Measurements from ENCODE around the gene PTPRCAP. TPM values are rescaled to one million over a fixed set of nuclear protein-coding genes. Genes with fewer than 3 reads are reported as not detected.

PTPRCAP gene
- total and polyA plus RNA-seq, 9 of the 15 experiments (the other 6 are each of a cell fraction or from before 2014, with no cell fraction given), result 0.22 to 2.0 (median 1.1) TPM; not detected in 4

GRCh38 chr11:67413266-67413849 is 24.1 kb downstream of the PTPRCAP start:
- Histone ChIP-seq H3K36me3 (ENCODE audit: control insufficient read depth, insufficient read depth, low read length) (no peaks in the 10 kb centered on the region), H3K27ac (ENCODE audit: extremely low read depth, low read depth, low read length) (no peak overlapping the region; the same call in 2 of the 3 replicates), H3K4me3 (no peak overlapping the region), H3K9ac (ENCODE audit: insufficient read depth in 1 of 2, low read depth in 2 of 2, low read length in 2 of 2) (peak overlapping the region in 1 of 2 experiments; percentile 68; a peak in 1 of 4 replicates), H3K4me2 (ENCODE audit: insufficient read depth, low read length) (peak overlapping the region; percentile 25), H2AFZ (ENCODE audit: low read depth, low read length) (peak overlapping the region; percentile 32; the same call in 1 of the 2 replicates), H3K9me3 (replicated peaks; ENCODE audit: control insufficient read depth, insufficient read depth, low read depth, low read length) (no peaks in the 10 kb centered on the region), H3K9me1 (ENCODE audit: control insufficient read depth, insufficient read depth, low read length) (no peaks in the 10 kb centered on the region), H3K4me1 (replicated peaks in 1 of 2; ENCODE audit: control insufficient read depth in 2 of 2, insufficient read depth in 2 of 2, low read length in 2 of 2) (peaks cover 21 to 65% of the 10 kb centered on the region in 2 experiments), H3K27me3 (ENCODE audit: control insufficient read depth in 2 of 2, insufficient read depth in 2 of 2, low read length in 2 of 2) (no peaks in the 10 kb centered on the region), H3K79me2 (ENCODE audit: control insufficient read depth, insufficient read depth, low read length) (no peaks in the 10 kb centered on the region), H4K20me1 (replicated peaks; ENCODE audit: control insufficient read depth, insufficient read depth, low read length) (no peaks in the 10 kb centered on the region; the same call in 1 of the 2 replicates)
- no TSS peak for BruUV-seq (replicated peaks)
- DNase-seq (ENCODE audit: extremely low read depth in 1 of 4, low spot score in 3 of 4) (peak in 2 of 4 experiments; percentile 37 to 55), FAIRE-seq (peak; percentile 83), ATAC-seq (peak; percentile 77)
- ChIA-PET CTCF (ENCODE audit: low intra/inter-chr PET ratio) (no interaction called here), POLR2A (interaction anchor here (0.5 to 3.0 kb wide), 8 partner anchors 9 to 94 kb away, joined by 3 to 19 read pairs (median 4); partner anchors contain the start of genes PPP1CA and RPS6KB2)
- in situ Hi-C loops (cut with MboI), result no loop called here
- intact Hi-C loops (cut with micrococcal nuclease), result no loop called here
- WGBS (ENCODE audit: insufficient coverage, low coverage, missing lambda C conversion rate), result 10% methylated on average over 2 of the region's 2 CpGs
- TF ChIP-seq ZNF57 (CRISPR knock-in tag; IDR thresholded peaks at IDR 0.05), result no peak
- TF ChIP-seq E2F5 (CRISPR knock-in tag; IDR thresholded peaks at IDR 0.05), result no peak
- TF ChIP-seq MBD2 (IDR thresholded peaks at IDR 0.05; ENCODE audit: borderline replicate concordance, low read depth), result no peak
- no peak for TF ChIP-seq NFATC3 (IDR thresholded peaks at IDR 0.05)
- TF ChIP-seq ZNF444 (CRISPR knock-in tag; IDR thresholded peaks at IDR 0.05), result no peak
- TF ChIP-seq MITF (IDR thresholded peaks at IDR 0.05), result no peak
- TF ChIP-seq NR1H2 (CRISPR knock-in tag; IDR thresholded peaks at IDR 0.05), result no peak
- TF ChIP-seq CHD4 (IDR thresholded peaks at IDR 0.05; ENCODE audit: insufficient read depth, insufficient replicate concordance, low read depth, low read length, poor library complexity, severe bottlenecking), result no peak
- TF ChIP-seq ZNF384 (IDR thresholded peaks at IDR 0.05; ENCODE audit: low read depth, low read length), result 0 out of 2 replicates have a peak, but pooled peaks have one; percentile 24
- TF ChIP-seq ZC3H8 (IDR thresholded peaks at IDR 0.05), result no peak
- TF ChIP-seq, protein P1, sequence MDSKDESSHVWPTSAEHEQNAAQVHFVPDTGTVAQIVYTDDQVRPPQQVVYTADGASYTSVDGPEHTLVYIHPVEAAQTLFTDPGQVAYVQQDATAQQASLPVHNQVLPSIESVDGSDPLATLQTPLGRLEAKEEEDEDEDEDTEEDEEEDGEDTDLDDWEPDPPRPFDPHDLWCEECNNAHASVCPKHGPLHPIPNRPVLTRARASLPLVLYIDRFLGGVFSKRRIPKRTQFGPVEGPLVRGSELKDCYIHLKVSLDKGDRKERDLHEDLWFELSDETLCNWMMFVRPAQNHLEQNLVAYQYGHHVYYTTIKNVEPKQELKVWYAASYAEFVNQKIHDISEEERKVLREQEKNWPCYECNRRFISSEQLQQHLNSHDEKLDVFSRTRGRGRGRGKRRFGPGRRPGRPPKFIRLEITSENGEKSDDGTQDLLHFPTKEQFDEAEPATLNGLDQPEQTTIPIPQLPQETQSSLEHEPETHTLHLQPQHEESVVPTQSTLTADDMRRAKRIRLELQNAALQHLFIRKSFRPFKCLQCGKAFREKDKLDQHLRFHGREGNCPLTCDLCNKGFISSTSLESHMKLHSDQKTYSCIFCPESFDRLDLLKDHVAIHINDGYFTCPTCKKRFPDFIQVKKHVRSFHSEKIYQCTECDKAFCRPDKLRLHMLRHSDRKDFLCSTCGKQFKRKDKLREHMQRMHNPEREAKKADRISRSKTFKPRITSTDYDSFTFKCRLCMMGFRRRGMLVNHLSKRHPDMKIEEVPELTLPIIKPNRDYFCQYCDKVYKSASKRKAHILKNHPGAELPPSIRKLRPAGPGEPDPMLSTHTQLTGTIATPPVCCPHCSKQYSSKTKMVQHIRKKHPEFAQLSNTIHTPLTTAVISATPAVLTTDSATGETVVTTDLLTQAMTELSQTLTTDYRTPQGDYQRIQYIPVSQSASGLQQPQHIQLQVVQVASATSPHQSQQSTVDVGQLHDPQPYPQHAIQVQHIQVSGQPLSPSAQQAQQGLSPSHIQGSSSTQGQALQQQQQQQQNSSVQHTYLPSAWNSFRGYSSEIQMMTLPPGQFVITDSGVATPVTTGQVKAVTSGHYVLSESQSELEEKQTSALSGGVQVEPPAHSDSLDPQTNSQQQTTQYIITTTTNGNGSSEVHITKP (IDR thresholded peaks at IDR 0.05; ENCODE audit: partially characterized antibody), result no peak
- TF ChIP-seq ZNF282 (CRISPR knock-in tag; IDR thresholded peaks at IDR 0.05), result no peak
- TF ChIP-seq CBFA2T2 (conservative IDR thresholded peaks at IDR 0.05), result peak; percentile 27; the same call in 1 of the 2 replicates
- TF ChIP-seq DPF2 (IDR thresholded peaks at IDR 0.05), result 0 out of 2 replicates have a peak, but pooled peaks have one; percentile 33
- TF ChIP-seq KLF13 (tag; IDR thresholded peaks at IDR 0.05; ENCODE audit: borderline replicate concordance, low read depth), result no peak
- TF ChIP-seq SMAD4 (CRISPR knock-in tag; conservative IDR thresholded peaks at IDR 0.05), result no peak
- peak; percentile 71 for TF ChIP-seq CBFA2T3 (IDR thresholded peaks at IDR 0.05)
